Activated T-helper 17 cell treated with anti-CD3 and anti-CD28 coated beads, Interleukin-2, amount 50 U/mL, for 72 hours (primary cell): ENCODE measurements around the gene FAM78A. TPM values are rescaled to one million over a fixed set of nuclear protein-coding genes. Genes with fewer than 3 reads are reported as not detected.
"Not testable (repeated sequence)": the region's sequence is repeated elsewhere in the genome, so short reads cannot be mapped to it uniquely, and the experiment has no call there.

Experiments used
- ATAC-seq: fragments of 150-1000 bp; cut with Tn5 transposase; replicated peaks from 2 replicates; pipeline ENCODE4 v1.10.0; 2021; ENCODE audit warnings: mild to moderate bottlenecking, moderate library complexity
- H3K27ac Mint-ChIP-seq: one replicate; pipeline ENCODE4 v1.8.0; 2022; ENCODE audit warnings: mixed read lengths
- H3K27me3 Mint-ChIP-seq: one replicate; pipeline ENCODE4 v1.8.0; 2022; ENCODE audit warnings: mixed read lengths
- H3K36me3 Mint-ChIP-seq: one replicate; pipeline ENCODE4 v1.8.0; 2022; ENCODE audit warnings: low read depth, mild to moderate bottlenecking, mixed read lengths
- H3K4me1 Mint-ChIP-seq: one replicate; pipeline ENCODE4 v1.8.0; 2022; ENCODE audit warnings: mixed read lengths
- H3K4me3 Mint-ChIP-seq: one replicate; pipeline ENCODE4 v1.8.0; 2022; ENCODE audit warnings: mild to moderate bottlenecking, mixed read lengths
- H3K9me3 Mint-ChIP-seq: one replicate; pipeline ENCODE4 v1.8.0; 2022; ENCODE audit warnings: mixed read lengths
- total RNA-seq, 2 donors: library from RNA; stranded (reverse); gene quantifications; one replicate each; pipeline ENCODE4 v1.2.3, GENCODE V29; 2022

The FAM78A gene
- total RNA-seq, 2 donors from 2014 or later, result 29.1 to 50.2 TPM

GRCh38 chr9:131255676-131256197 lies 20.6 kb downstream of the FAM78A start:
- Mint-ChIP-seq H3K4me1 (peaks cover 7% of the 10 kb centered on the region), H3K27ac (peak overlapping the region; percentile 84), H3K9me3 (no peaks in the 10 kb centered on the region), H3K27me3 (no peaks in the 10 kb centered on the region), H3K36me3 (peaks cover 25% of the 10 kb centered on the region), H3K4me3 (peak overlapping the region; percentile 80)
- ATAC-seq, result peak; percentile 8

DNA sequence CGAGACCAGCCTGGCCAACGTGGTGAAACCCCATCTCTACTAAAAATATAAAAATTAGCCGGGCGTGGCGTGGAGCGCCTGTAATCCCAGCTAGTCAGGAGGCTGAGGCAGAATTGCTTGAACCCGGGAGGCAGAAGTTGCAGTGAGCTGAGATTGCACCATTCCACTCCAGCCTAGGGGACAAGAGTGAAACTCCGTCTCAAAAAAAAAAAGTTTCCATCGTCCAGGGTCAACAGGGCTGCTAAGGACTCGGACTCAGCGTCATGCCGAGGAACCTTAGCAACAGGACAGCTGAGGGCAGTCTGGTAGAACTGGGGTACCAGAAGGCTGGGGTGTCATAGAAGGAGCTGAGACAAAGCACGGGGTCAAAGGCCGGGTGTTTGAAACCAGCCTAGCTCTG lies 21.7 kb downstream of the FAM78A start:
- Mint-ChIP-seq H3K27me3 (no peaks in the 10 kb centered on the region), H3K4me1 (peaks cover 7% of the 10 kb centered on the region), H3K36me3 (peaks cover 14% of the 10 kb centered on the region), H3K4me3 (peak overlapping the region; percentile 27), H3K9me3 (no peaks in the 10 kb centered on the region), H3K27ac (no peak overlapping the region)
- ATAC-seq, result no peak

GRCh38 chr9:131253891-131254491 lies 22.3 kb downstream of the FAM78A start:
- Mint-ChIP-seq H3K36me3 (peaks cover 10% of the 10 kb centered on the region), H3K9me3 (no peaks in the 10 kb centered on the region), H3K4me1 (peaks cover 7% of the 10 kb centered on the region), H3K27me3 (no peaks in the 10 kb centered on the region), H3K4me3 (peak overlapping the region; percentile 85), H3K27ac (peak overlapping the region; percentile 92)
- ATAC-seq, result no peak

DNA sequence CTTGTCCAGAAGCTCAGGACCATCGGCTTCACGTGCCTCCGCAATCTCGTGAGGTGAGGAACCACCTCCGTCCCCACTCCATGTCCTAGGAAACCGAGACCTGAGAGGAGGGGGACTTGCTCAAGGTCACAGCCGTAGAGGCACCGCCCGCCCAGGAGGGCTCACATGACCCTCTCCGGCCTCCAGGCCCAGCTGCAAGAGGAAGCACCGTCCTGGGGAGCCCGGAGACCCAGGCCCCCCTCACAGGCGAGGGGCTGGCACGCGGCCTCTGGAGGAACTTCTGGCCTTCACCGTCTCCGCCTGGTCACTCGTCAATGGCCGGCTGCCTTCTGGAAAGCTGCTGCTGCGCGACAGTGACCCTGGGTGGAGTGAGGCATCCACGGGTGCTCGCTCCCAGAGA lies 24.2 kb downstream of the FAM78A start:
- H3K4me1 Mint-ChIP-seq, result peaks cover 7% of the 10 kb centered on the region
- H3K36me3 Mint-ChIP-seq, result no peaks in the 10 kb centered on the region
- no peaks in the 10 kb centered on the region for H3K9me3 Mint-ChIP-seq
- ATAC-seq, result no peak
- H3K27me3 Mint-ChIP-seq, result no peaks in the 10 kb centered on the region
- peak overlapping the region; percentile 92 for H3K27ac Mint-ChIP-seq
- peak overlapping the region; percentile 85 for H3K4me3 Mint-ChIP-seq

- Mint-ChIP-seq H3K27me3 (no peaks in the 10 kb centered on the region), H3K36me3 (no peaks in the 10 kb centered on the region), H3K4me1 (no peaks in the 10 kb centered on the region), H3K27ac (no peak overlapping the region), H3K9me3 (no peaks in the 10 kb centered on the region), H3K4me3 (no peak overlapping the region)
- ATAC-seq, result no peak
Measured at GRCh38 chr9:131246618-131247017, 29.7 kb downstream of the FAM78A start.

DNA sequence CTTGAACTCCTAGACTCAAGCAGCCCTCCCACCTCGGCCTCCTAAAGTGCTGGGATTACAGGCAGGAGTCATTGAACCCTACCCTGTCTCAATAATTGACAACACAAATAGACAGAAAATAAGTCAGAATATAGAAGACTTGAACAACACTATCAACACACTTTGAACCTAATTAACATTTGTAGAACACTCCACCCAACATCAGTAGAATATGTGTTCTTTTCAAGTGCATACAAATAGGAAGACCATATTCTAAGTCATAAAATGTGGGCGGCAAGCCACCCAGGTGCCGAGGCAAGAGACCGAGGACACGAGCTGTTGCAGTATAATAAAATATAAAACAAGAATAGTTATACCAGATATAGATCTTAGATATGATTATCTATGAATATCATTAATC lies 32.0 kb downstream of the FAM78A start:
- H3K27ac Mint-ChIP-seq, H3K36me3 Mint-ChIP-seq, ATAC-seq: not testable (repeated sequence)

GRCh38 chr9:131240047-131240921 lies 36.0 kb downstream of the FAM78A start:
- ATAC-seq, result no peak
- H3K9me3 Mint-ChIP-seq, result no peaks in the 10 kb centered on the region
- peaks cover 4% of the 10 kb centered on the region for H3K36me3 Mint-ChIP-seq
- H3K27ac Mint-ChIP-seq, result peak overlapping the region; percentile 54
- no peaks in the 10 kb centered on the region for H3K27me3 Mint-ChIP-seq
- H3K4me1 Mint-ChIP-seq, result peaks cover 11% of the 10 kb centered on the region
- no peak overlapping the region for H3K4me3 Mint-ChIP-seq

More for the DNA sequence above, 32.0 kb downstream of the FAM78A start:
- H3K4me1 Mint-ChIP-seq, H3K27me3 Mint-ChIP-seq, H3K4me3 Mint-ChIP-seq, H3K9me3 Mint-ChIP-seq: not testable (repeated sequence)

- no peaks in the 10 kb centered on the region for H3K27me3 Mint-ChIP-seq
- no peaks in the 10 kb centered on the region for H3K9me3 Mint-ChIP-seq
- H3K36me3 Mint-ChIP-seq, result peaks cover 13% of the 10 kb centered on the region
- H3K4me3 Mint-ChIP-seq, result peak overlapping the region; percentile 73
- H3K27ac Mint-ChIP-seq, result peak overlapping the region; percentile 76
- peaks cover 18% of the 10 kb centered on the region for H3K4me1 Mint-ChIP-seq
- no peak for ATAC-seq
Measured at GRCh38 chr9:131239161-131239975, 36.9 kb downstream of the FAM78A start.

DNA sequence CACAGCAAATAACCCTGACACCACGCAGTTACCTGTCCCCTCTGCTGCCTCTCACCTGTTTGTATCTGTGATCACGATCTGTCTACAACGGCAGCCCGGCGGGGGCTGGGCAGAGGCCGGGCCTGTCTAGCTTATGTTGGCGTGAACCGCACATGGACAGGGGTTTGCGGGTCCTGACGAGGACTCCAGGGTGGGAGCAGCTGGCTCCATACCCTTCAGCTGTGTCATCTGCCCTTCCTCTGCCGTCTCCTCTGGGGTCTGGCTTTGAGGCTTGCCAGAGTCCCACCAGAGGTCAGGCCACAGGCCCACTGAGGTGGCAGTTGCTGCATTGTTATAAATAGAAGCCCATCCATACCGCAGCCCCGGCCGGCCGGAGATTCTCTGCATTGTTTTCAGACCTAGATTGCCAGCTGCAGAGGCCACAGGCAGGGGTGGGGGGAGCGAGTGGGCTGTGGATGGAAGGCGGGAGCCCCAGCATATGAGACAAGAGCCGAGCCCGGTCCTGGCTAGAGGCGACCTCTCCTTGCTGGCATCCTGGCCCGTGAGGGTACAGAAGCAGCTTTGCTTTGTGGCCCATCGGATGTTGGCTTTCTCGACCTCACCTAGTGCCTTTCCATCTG lies 37.8 kb downstream of the FAM78A start:
- ATAC-seq, result peak; percentile 2
- Mint-ChIP-seq H3K9me3 (no peaks in the 10 kb centered on the region), H3K27ac (peak overlapping the region; percentile 91), H3K27me3 (no peaks in the 10 kb centered on the region), H3K36me3 (peaks cover 21% of the 10 kb centered on the region), H3K4me3 (peak overlapping the region; percentile 73), H3K4me1 (peaks cover 26% of the 10 kb centered on the region)

DNA sequence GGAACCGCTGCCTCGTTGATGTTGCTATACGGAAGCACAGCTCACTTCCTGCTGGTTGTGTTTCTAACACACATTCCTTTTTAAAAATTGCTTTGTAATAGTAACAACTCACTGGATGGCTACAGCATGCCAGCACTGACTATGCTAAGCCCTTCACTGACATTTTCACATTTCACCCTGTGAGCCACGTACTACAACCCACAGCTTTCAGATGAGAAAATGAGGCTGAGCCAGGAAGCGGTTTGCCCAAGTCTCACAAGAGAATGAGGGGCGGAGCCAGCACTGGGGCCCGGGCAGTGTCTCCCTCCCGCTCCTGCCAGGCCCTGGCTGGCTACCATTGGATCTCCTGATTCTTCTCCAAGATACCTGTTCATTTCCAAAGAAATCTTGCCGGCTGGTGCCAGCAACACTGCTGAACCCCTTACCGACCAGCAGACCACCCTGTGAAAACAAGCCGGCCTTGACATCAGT lies 38.3 kb downstream of the FAM78A start:
- peak overlapping the region; percentile 91 for H3K27ac Mint-ChIP-seq
- peak; percentile 93 for ATAC-seq
- H3K9me3 Mint-ChIP-seq, result no peaks in the 10 kb centered on the region
- H3K36me3 Mint-ChIP-seq, result peaks cover 25% of the 10 kb centered on the region
- H3K4me1 Mint-ChIP-seq, result peaks cover 30% of the 10 kb centered on the region
- peak overlapping the region; percentile 73 for H3K4me3 Mint-ChIP-seq
- H3K27me3 Mint-ChIP-seq, result no peaks in the 10 kb centered on the region

DNA sequence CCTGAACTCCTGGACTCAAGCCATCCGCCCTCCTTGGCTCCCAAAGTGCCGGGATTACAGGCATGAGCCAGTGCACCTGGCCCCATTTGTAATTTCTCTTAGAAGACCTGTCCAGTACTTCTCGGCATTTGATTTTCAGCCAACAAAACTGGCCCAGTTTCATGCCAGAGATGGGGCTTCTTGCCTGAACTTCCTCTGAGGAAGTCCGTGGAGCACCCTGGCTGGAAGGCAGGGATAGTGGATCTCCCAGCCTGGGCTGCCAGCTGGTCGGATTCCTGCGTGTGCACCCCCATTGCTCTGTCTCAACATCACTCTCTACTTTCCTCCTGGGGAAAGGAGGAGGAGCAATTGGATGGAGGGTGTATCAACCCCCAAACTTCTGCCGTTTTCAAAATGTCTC lies 39.0 kb downstream of the FAM78A start:
- H3K4me3 Mint-ChIP-seq, result peak overlapping the region; percentile 73
- H3K27me3 Mint-ChIP-seq, result no peaks in the 10 kb centered on the region
- peaks cover 29% of the 10 kb centered on the region for H3K36me3 Mint-ChIP-seq
- H3K4me1 Mint-ChIP-seq, result peaks cover 30% of the 10 kb centered on the region
- peak overlapping the region; percentile 91 for H3K27ac Mint-ChIP-seq
- ATAC-seq, result no peak
- no peaks in the 10 kb centered on the region for H3K9me3 Mint-ChIP-seq

GRCh38 chr9:131236761-131237160 lies 39.5 kb downstream of the FAM78A start:
- ATAC-seq, result no peak
- Mint-ChIP-seq H3K4me1 (peaks cover 30% of the 10 kb centered on the region), H3K27me3 (no peaks in the 10 kb centered on the region), H3K36me3 (peaks cover 35% of the 10 kb centered on the region), H3K4me3 (peak overlapping the region; percentile 73), H3K9me3 (no peaks in the 10 kb centered on the region), H3K27ac (peak overlapping the region; percentile 91)

GRCh38 chr9:131236161-131236560 lies 40.1 kb downstream of the FAM78A start:
- no peak for ATAC-seq
- H3K9me3 Mint-ChIP-seq, result no peaks in the 10 kb centered on the region
- no peak overlapping the region for H3K4me3 Mint-ChIP-seq
- H3K36me3 Mint-ChIP-seq, result peaks cover 41% of the 10 kb centered on the region
- no peaks in the 10 kb centered on the region for H3K27me3 Mint-ChIP-seq
- H3K27ac Mint-ChIP-seq, result peak overlapping the region; percentile 90
- peaks cover 30% of the 10 kb centered on the region for H3K4me1 Mint-ChIP-seq

- H3K27ac Mint-ChIP-seq, result peak overlapping the region; percentile 90
- H3K4me1 Mint-ChIP-seq, result peaks cover 30% of the 10 kb centered on the region
- no peak for ATAC-seq
- H3K36me3 Mint-ChIP-seq, result peaks cover 48% of the 10 kb centered on the region
- peak overlapping the region; percentile 79 for H3K4me3 Mint-ChIP-seq
- H3K27me3 Mint-ChIP-seq, result no peaks in the 10 kb centered on the region
- H3K9me3 Mint-ChIP-seq, result no peaks in the 10 kb centered on the region
Measured at GRCh38 chr9:131235480-131235851, 40.8 kb downstream of the FAM78A start.
